ENCODE measurements around the gene CERCAM.
"Not testable (repeated sequence)": the region's sequence is repeated elsewhere in the genome, so short reads cannot be mapped to it uniquely, and the experiment has no call there.

The CERCAM gene

DNA sequence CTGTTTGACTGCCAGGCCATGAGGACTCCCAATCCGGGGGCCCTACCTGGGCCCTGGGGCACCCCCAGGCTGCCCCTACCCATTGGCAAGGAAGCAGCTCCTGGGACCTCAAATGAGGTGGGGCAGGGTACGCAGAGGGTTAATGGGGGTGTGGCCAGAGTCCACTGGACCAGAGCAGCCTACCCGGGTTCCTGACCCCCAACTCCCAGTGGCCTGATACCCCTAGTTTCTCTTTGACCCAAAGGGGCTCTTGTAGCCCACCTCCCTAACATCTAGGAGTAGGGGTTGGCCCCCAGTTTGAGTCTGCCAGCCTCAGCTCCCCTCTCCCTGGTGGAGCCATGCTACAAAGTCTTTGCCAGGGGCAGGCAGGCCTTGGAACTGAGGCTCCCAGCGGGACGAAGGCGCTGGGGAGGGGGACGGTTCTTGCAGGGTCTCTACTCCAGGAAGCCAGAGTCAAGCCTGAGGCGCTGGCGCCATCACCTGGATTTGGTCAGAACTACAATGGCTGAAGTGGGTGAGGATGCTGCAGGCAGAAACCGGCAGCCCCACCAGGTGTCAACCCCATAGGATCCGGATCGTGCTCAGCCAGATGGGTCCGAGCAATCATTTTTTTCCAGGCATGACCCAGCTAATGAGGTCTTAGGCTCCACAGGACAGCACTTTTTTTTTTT lies 8.4 kb upstream of the CERCAM start:
- Histone ChIP-seq H3K18ac (ENCODE audit: low read length) (no peak overlapping the region), H3K4me1 (ENCODE audit: control insufficient read depth, low read depth, low read length) (peaks cover 3% of the 10 kb centered on the region), H3K9ac (ENCODE audit: low read length) (peak overlapping the region; percentile 34), H3K56ac (ENCODE audit: low read length) (no peak overlapping the region), H4K8ac (ENCODE audit: low read depth, low read length) (no peak overlapping the region), H3K79me1 (ENCODE audit: low read length) (no peaks in the 10 kb centered on the region), H2BK5ac (ENCODE audit: low read length) (no peak overlapping the region), H3K27me3 (ENCODE audit: insufficient read depth, low read length, poor library complexity) (peaks cover 10% of the 10 kb centered on the region), H2AK5ac (ENCODE audit: low read length) (no peak overlapping the region), H4K5ac (ENCODE audit: low read length) (no peak overlapping the region), H3K4me2 (ENCODE audit: low read length) (no peak overlapping the region), H3K4ac (ENCODE audit: low read depth, low read length) (no peak overlapping the region), H3K27ac (ENCODE audit: low read depth, low read length) (no peak overlapping the region), H3K23ac (ENCODE audit: low read length) (no peak overlapping the region), H2BK15ac (replicated peaks; ENCODE audit: low read depth) (no peak overlapping the region), H2BK120ac (ENCODE audit: low read depth, low read length) (no peak overlapping the region), H3K4me3 (ENCODE audit: low read length) (no peak overlapping the region), H3K79me2 (ENCODE audit: control insufficient read depth, insufficient read depth, low read length) (no peaks in the 10 kb centered on the region), H3K36me3 (ENCODE audit: control insufficient read depth, insufficient read depth, low read length) (no peaks in the 10 kb centered on the region)
- no CpG with 5 or more reads among the region's 13 CpGs for WGBS (ENCODE audit: extremely low coverage, insufficient coverage, low lambda C conversion rate)
- peak; percentile 92 for DNase-seq

DNA sequence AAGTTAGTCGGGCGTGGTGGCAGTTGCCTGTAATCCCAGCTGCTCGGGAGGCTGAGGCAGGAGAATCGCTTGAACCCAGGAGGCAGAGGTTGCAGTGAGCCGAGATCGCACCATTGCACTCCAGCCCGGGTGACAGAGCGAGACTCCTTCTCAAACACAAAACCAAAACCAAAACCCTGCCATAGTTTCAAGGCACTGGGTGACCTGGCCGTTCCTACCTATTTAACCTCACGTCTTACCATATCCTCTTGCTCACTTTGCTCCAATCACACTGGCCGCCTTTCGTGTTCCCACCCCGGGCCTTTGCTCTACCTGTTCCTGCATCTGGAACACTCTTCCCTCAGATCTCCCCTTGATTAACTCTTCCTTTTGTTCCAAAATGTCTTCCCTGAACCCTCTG lies 6.9 kb upstream of the CERCAM start:
- not testable (repeated sequence) for H2BK5ac ChIP-seq (ENCODE audit: low read length); H3K27me3 ChIP-seq (ENCODE audit: insufficient read depth, low read length, poor library complexity); H3K23ac ChIP-seq (ENCODE audit: low read length); H3K4ac ChIP-seq (ENCODE audit: low read depth, low read length); H2AK5ac ChIP-seq (ENCODE audit: low read length); H3K56ac ChIP-seq (ENCODE audit: low read length); H3K36me3 ChIP-seq (ENCODE audit: control insufficient read depth, insufficient read depth, low read length); H3K27ac ChIP-seq (ENCODE audit: low read depth, low read length); DNase-seq; H3K79me2 ChIP-seq (ENCODE audit: control insufficient read depth, insufficient read depth, low read length); H3K18ac ChIP-seq (ENCODE audit: low read length); H2BK120ac ChIP-seq (ENCODE audit: low read depth, low read length); H3K4me2 ChIP-seq (ENCODE audit: low read length); H3K9ac ChIP-seq (ENCODE audit: low read length); H3K4me1 ChIP-seq (ENCODE audit: control insufficient read depth, low read depth, low read length); H2BK15ac ChIP-seq (replicated peaks; ENCODE audit: low read depth); H3K79me1 ChIP-seq (ENCODE audit: low read length); H4K8ac ChIP-seq (ENCODE audit: low read depth, low read length); H3K4me3 ChIP-seq (ENCODE audit: low read length); H4K5ac ChIP-seq (ENCODE audit: low read length)
- no CpG with 5 or more reads among the region's 13 CpGs for WGBS (ENCODE audit: extremely low coverage, insufficient coverage, low lambda C conversion rate)

DNA sequence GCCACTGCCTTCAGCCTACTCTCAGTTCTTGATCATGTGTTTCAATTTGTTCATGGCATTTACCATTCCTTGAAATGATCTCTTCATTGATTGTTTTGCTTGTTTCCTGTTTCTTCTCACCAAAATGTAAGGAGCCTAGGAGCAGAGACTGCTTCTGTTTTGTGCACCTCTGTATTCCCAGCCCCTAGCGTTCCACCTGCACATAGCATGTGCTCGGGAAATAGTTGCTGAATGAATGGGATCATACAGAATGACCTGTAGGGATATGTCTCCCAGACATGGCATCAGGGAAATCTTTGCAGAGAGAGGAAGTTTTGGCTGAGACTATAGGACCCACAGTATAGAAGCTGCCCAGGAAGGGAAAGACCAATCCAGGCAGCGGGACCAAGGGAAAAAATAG lies 6.2 kb upstream of the CERCAM start:
- peak; percentile 44 for DNase-seq
- Histone ChIP-seq H3K18ac (ENCODE audit: low read length) (no peak overlapping the region), H4K8ac (ENCODE audit: low read depth, low read length) (no peak overlapping the region)

DNA sequence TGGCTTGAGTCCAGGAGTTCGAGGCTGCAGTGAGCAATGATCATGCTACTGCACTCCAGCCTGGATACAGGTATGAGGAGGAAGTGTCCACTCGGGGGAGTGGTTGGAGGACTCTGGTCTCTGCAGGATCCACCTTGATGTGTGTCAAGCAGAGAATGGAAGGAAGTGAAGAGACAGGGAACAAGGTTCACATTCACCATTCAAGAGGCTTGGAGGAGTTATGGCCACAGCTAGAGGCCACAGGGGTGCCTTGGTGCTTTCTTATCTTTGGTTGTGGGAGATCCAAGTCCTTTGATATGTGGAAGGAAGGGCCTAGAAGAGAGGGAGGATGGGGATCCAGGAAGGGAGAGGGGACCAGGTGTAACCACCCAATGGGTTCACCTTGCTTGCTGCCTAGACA lies 5.4 kb upstream of the CERCAM start:
- peaks cover 6% of the 10 kb centered on the region for H3K27me3 ChIP-seq (ENCODE audit: insufficient read depth, low read length, poor library complexity)
- no peak overlapping the region for H3K27ac ChIP-seq (ENCODE audit: low read depth, low read length)
- no peak overlapping the region for H2BK120ac ChIP-seq (ENCODE audit: low read depth, low read length)
- no peak overlapping the region for H3K4me2 ChIP-seq (ENCODE audit: low read length)
- H3K56ac ChIP-seq (ENCODE audit: low read length) = peak overlapping the region; percentile 49
- no CpG with 5 or more reads among the region's 2 CpGs for WGBS (ENCODE audit: extremely low coverage, insufficient coverage, low lambda C conversion rate)
- no peak overlapping the region for H2BK15ac ChIP-seq (replicated peaks; ENCODE audit: low read depth)
- no peak overlapping the region for H4K8ac ChIP-seq (ENCODE audit: low read depth, low read length)
- no peak overlapping the region for H3K18ac ChIP-seq (ENCODE audit: low read length)
- peak overlapping the region; percentile 82 for H2AK5ac ChIP-seq (ENCODE audit: low read length)
- no peak overlapping the region for H3K4ac ChIP-seq (ENCODE audit: low read depth, low read length)
- no peaks in the 10 kb centered on the region for H3K36me3 ChIP-seq (ENCODE audit: control insufficient read depth, insufficient read depth, low read length)
- no peak overlapping the region for H3K4me3 ChIP-seq (ENCODE audit: low read length)
- H3K79me1 ChIP-seq (ENCODE audit: low read length) = no peaks in the 10 kb centered on the region
- H2BK5ac ChIP-seq (ENCODE audit: low read length) = no peak overlapping the region
- H3K79me2 ChIP-seq (ENCODE audit: control insufficient read depth, insufficient read depth, low read length) = no peaks in the 10 kb centered on the region
- no peak overlapping the region for H3K9ac ChIP-seq (ENCODE audit: low read length)
- DNase-seq = no peak
- no peak overlapping the region for H3K23ac ChIP-seq (ENCODE audit: low read length)
- no peak overlapping the region for H4K5ac ChIP-seq (ENCODE audit: low read length)
- H3K4me1 ChIP-seq (ENCODE audit: control insufficient read depth, low read depth, low read length) = peaks cover 3% of the 10 kb centered on the region

More for the DNA sequence above, 6.2 kb upstream of the CERCAM start:
- no CpG with 5 or more reads among the region's 3 CpGs for WGBS (ENCODE audit: extremely low coverage, insufficient coverage, low lambda C conversion rate)
- Histone ChIP-seq H3K4me3 (ENCODE audit: low read length) (no peak overlapping the region), H3K23ac (ENCODE audit: low read length) (no peak overlapping the region), H3K36me3 (ENCODE audit: control insufficient read depth, insufficient read depth, low read length) (no peaks in the 10 kb centered on the region), H3K4me1 (ENCODE audit: control insufficient read depth, low read depth, low read length) (peaks cover 3% of the 10 kb centered on the region), H3K56ac (ENCODE audit: low read length) (no peak overlapping the region), H3K27me3 (ENCODE audit: insufficient read depth, low read length, poor library complexity) (peaks cover 7% of the 10 kb centered on the region), H2BK5ac (ENCODE audit: low read length) (no peak overlapping the region), H3K79me2 (ENCODE audit: control insufficient read depth, insufficient read depth, low read length) (no peaks in the 10 kb centered on the region), H3K4me2 (ENCODE audit: low read length) (no peak overlapping the region), H3K27ac (ENCODE audit: low read depth, low read length) (no peak overlapping the region), H3K4ac (ENCODE audit: low read depth, low read length) (no peak overlapping the region), H2AK5ac (ENCODE audit: low read length) (no peak overlapping the region), H4K5ac (ENCODE audit: low read length) (no peak overlapping the region), H2BK15ac (replicated peaks; ENCODE audit: low read depth) (no peak overlapping the region), H2BK120ac (ENCODE audit: low read depth, low read length) (no peak overlapping the region), H3K9ac (ENCODE audit: low read length) (no peak overlapping the region), H3K79me1 (ENCODE audit: low read length) (no peaks in the 10 kb centered on the region)

DNA sequence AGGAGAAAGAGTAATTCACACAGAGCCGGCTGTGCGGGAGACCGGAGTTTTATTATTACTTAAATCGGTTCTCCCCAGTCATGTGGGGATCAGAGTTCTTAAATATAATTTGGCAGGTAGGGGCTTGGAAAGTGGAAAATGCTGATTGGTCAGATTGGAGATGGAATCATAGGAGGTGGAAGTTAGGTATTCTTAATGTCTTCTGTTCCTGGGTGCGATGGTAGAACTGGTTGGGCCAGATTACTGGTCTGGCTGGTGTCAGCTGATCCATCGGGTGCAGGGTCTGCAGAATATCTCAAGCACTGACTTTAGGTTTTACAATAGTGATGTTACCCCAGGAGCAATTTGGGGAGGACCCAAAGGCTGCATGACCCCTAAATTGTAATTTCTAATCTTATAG lies 4.6 kb upstream of the CERCAM start:
- Histone ChIP-seq H3K4ac (ENCODE audit: low read depth, low read length) (no peak overlapping the region), H2AK5ac (ENCODE audit: low read length) (no peak overlapping the region), H3K18ac (ENCODE audit: low read length) (no peak overlapping the region), H4K8ac (ENCODE audit: low read depth, low read length) (no peak overlapping the region), H3K9ac (ENCODE audit: low read length) (peak overlapping the region; percentile 34), H3K27ac (ENCODE audit: low read depth, low read length) (no peak overlapping the region), H3K79me1 (ENCODE audit: low read length) (no peaks in the 10 kb centered on the region), H3K23ac (ENCODE audit: low read length) (no peak overlapping the region), H3K4me3 (ENCODE audit: low read length) (no peak overlapping the region), H4K5ac (ENCODE audit: low read length) (no peak overlapping the region), H3K4me1 (ENCODE audit: control insufficient read depth, low read depth, low read length) (peaks cover 3% of the 10 kb centered on the region), H2BK5ac (ENCODE audit: low read length) (no peak overlapping the region), H3K27me3 (ENCODE audit: insufficient read depth, low read length, poor library complexity) (peaks cover 6% of the 10 kb centered on the region), H2BK120ac (ENCODE audit: low read depth, low read length) (no peak overlapping the region), H3K56ac (ENCODE audit: low read length) (no peak overlapping the region), H2BK15ac (replicated peaks; ENCODE audit: low read depth) (no peak overlapping the region), H3K36me3 (ENCODE audit: control insufficient read depth, insufficient read depth, low read length) (no peaks in the 10 kb centered on the region), H3K4me2 (ENCODE audit: low read length) (no peak overlapping the region), H3K79me2 (ENCODE audit: control insufficient read depth, insufficient read depth, low read length) (no peaks in the 10 kb centered on the region)
- peak; percentile 51 for DNase-seq
- WGBS (ENCODE audit: extremely low coverage, insufficient coverage, low lambda C conversion rate) = no CpG with 5 or more reads among the region's 6 CpGs

DNA sequence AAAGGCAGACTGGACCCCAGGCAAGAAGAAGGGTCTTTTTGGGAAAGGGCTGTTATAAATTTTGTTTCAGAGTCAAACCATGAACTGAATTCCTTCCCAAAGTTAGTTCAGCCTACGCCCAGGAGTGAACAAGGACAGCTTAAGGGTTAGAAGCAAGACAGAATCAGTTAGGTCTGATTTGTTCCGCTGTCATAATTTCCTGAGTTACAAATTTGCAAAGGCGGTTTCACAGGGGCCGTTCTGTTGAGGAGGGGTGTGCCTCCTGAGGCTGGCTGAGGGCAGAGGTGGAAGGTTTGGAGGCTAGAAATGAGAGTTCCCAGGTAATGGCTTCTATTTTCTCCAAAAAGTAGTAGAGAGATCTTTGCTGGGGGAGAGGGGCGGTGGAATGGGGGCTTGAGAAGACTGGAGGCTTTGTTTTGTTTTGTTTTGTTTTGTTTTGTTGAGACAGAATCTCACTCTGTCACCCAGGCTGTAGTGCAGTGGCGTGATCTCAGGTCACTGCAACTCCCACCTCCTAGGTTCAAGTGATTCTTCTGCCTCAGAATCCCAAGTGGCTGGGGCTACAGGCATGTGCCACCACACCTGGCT lies 4.1 kb upstream of the CERCAM start:
- H4K8ac ChIP-seq (ENCODE audit: low read depth, low read length) = no peak overlapping the region
- no peak overlapping the region for H2BK15ac ChIP-seq (replicated peaks; ENCODE audit: low read depth)
- no peak overlapping the region for H3K4me2 ChIP-seq (ENCODE audit: low read length)
- no peak overlapping the region for H3K4ac ChIP-seq (ENCODE audit: low read depth, low read length)
- no peak overlapping the region for H2AK5ac ChIP-seq (ENCODE audit: low read length)
- no peaks in the 10 kb centered on the region for H3K79me1 ChIP-seq (ENCODE audit: low read length)
- DNase-seq = no peak
- H4K5ac ChIP-seq (ENCODE audit: low read length) = no peak overlapping the region
- H3K27me3 ChIP-seq (ENCODE audit: insufficient read depth, low read length, poor library complexity) = peaks cover 6% of the 10 kb centered on the region
- no peak overlapping the region for H3K18ac ChIP-seq (ENCODE audit: low read length)
- H3K79me2 ChIP-seq (ENCODE audit: control insufficient read depth, insufficient read depth, low read length) = no peaks in the 10 kb centered on the region
- WGBS (ENCODE audit: extremely low coverage, insufficient coverage, low lambda C conversion rate) = no CpG with 5 or more reads among the region's 6 CpGs
- H3K36me3 ChIP-seq (ENCODE audit: control insufficient read depth, insufficient read depth, low read length) = no peaks in the 10 kb centered on the region
- H3K56ac ChIP-seq (ENCODE audit: low read length) = peak overlapping the region; percentile 7
- no peak overlapping the region for H3K4me3 ChIP-seq (ENCODE audit: low read length)
- no peak overlapping the region for H2BK120ac ChIP-seq (ENCODE audit: low read depth, low read length)
- no peak overlapping the region for H3K23ac ChIP-seq (ENCODE audit: low read length)
- H3K9ac ChIP-seq (ENCODE audit: low read length) = peak overlapping the region; percentile 34
- H2BK5ac ChIP-seq (ENCODE audit: low read length) = no peak overlapping the region
- no peak overlapping the region for H3K27ac ChIP-seq (ENCODE audit: low read depth, low read length)
- H3K4me1 ChIP-seq (ENCODE audit: control insufficient read depth, low read depth, low read length) = peaks cover 5% of the 10 kb centered on the region
